ENCODE results near the gene CD93. TPM values are rescaled to one million over a fixed set of nuclear protein-coding genes. Genes with fewer than 3 reads are reported as not detected.

Gene CD93
- total RNA-seq, 1 donor from 2014 or later: not detected

DNA sequence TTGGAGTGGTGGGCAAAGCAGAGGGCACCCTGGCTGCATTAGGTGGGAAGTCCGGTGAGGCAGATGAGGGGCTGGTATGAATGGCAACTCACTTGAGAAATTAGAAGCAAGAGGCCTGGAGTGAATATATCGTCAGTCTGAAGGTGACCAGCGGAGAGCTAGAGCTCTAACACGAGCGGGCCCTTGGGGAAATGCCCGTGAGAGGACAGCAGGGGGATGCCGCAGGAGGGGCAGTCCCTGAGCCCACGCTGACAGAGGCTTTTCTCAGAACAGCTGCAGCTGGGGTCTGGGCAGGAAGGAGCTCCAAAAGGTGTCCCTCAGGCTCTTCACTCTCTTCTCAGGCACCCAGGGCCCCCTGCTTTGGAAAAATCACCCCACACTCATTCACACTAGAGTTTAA is 32.0 kb upstream of the CD93 start:
- no peaks in the 10 kb centered on the region for H3K4me1 ChIP-seq
- no peak overlapping the region for H3K4me3 Mint-ChIP-seq
- H3K9me3 Mint-ChIP-seq: no peaks in the 10 kb centered on the region
- H3K27ac Mint-ChIP-seq: no peak overlapping the region
- no peak overlapping the region for H3K4me3 ChIP-seq
- H3K9me3 ChIP-seq (ENCODE audit: low read depth): no peaks in the 10 kb centered on the region
- H3K36me3 ChIP-seq: no peaks in the 10 kb centered on the region
- no peak overlapping the region for H3K27ac ChIP-seq
- H3F3A ChIP-seq (ENCODE audit: low read depth): no peaks in the 10 kb centered on the region
- no peaks in the 10 kb centered on the region for H3K79me2 ChIP-seq (ENCODE audit: low read depth)
- H3K27me3 Mint-ChIP-seq (ENCODE audit: insufficient read depth, low read depth): peaks cover 10% of the 10 kb centered on the region
- H2AFZ ChIP-seq (replicated peaks): no peak overlapping the region
- H3K36me3 Mint-ChIP-seq: no peaks in the 10 kb centered on the region
- no peaks in the 10 kb centered on the region for H4K20me1 ChIP-seq (ENCODE audit: low read depth)
- no peak for TF ChIP-seq EZH2phosphoT487 (IDR thresholded peaks at IDR 0.05)
- TF ChIP-seq, protein P1, sequence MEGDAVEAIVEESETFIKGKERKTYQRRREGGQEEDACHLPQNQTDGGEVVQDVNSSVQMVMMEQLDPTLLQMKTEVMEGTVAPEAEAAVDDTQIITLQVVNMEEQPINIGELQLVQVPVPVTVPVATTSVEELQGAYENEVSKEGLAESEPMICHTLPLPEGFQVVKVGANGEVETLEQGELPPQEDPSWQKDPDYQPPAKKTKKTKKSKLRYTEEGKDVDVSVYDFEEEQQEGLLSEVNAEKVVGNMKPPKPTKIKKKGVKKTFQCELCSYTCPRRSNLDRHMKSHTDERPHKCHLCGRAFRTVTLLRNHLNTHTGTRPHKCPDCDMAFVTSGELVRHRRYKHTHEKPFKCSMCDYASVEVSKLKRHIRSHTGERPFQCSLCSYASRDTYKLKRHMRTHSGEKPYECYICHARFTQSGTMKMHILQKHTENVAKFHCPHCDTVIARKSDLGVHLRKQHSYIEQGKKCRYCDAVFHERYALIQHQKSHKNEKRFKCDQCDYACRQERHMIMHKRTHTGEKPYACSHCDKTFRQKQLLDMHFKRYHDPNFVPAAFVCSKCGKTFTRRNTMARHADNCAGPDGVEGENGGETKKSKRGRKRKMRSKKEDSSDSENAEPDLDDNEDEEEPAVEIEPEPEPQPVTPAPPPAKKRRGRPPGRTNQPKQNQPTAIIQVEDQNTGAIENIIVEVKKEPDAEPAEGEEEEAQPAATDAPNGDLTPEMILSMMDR (IDR thresholded peaks at IDR 0.05): no peak
- TF ChIP-seq EZH2 (IDR thresholded peaks at IDR 0.05): no peak
- no peak for DNase-seq (ENCODE audit: low spot score)
- H3K4me1 Mint-ChIP-seq: peaks cover 17% of the 10 kb centered on the region
- no peak overlapping the region for H3K4me2 ChIP-seq
- H3K9ac ChIP-seq: no peak overlapping the region
- H3K27me3 ChIP-seq: no peaks in the 10 kb centered on the region

DNA sequence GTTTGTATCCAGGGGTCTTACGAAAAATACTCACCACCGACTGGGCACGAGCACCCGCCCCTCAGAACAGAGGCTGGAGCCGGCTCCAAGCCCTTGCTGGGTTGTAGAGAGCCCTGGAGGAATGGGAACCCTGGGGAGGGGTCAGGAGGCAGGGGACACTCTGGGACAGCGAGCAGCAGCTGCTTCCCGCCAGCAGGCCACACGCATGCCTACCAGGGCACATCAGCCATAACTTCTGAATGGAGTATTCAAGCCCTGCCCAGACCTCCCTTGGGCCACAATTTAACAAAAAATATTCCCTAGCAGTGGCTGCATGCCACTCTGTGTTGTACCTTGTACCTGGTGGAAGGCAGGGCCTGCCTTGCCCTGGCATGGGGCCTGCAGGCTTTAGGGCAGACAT is 31.6 kb upstream of the CD93 start:
- Histone ChIP-seq H3K79me2 (ENCODE audit: low read depth) (no peaks in the 10 kb centered on the region), H3F3A (ENCODE audit: low read depth) (no peaks in the 10 kb centered on the region), H3K4me2 (no peak overlapping the region), H3K27me3 (no peaks in the 10 kb centered on the region), H3K36me3 (no peaks in the 10 kb centered on the region), H3K4me3 (no peak overlapping the region), H4K20me1 (ENCODE audit: low read depth) (no peaks in the 10 kb centered on the region), H2AFZ (replicated peaks) (no peak overlapping the region), H3K4me1 (no peaks in the 10 kb centered on the region), H3K27ac (no peak overlapping the region), H3K9ac (no peak overlapping the region), H3K9me3 (ENCODE audit: low read depth) (no peaks in the 10 kb centered on the region)
- H3K27me3 Mint-ChIP-seq (ENCODE audit: insufficient read depth, low read depth): peaks cover 10% of the 10 kb centered on the region
- DNase-seq (ENCODE audit: low spot score): no peak
- H3K27ac Mint-ChIP-seq: no peak overlapping the region
- no peaks in the 10 kb centered on the region for H3K9me3 Mint-ChIP-seq
- H3K4me3 Mint-ChIP-seq: no peak overlapping the region
- no peaks in the 10 kb centered on the region for H3K36me3 Mint-ChIP-seq
- H3K4me1 Mint-ChIP-seq: peaks cover 17% of the 10 kb centered on the region
- TF ChIP-seq EZH2phosphoT487 (IDR thresholded peaks at IDR 0.05): no peak

DNA sequence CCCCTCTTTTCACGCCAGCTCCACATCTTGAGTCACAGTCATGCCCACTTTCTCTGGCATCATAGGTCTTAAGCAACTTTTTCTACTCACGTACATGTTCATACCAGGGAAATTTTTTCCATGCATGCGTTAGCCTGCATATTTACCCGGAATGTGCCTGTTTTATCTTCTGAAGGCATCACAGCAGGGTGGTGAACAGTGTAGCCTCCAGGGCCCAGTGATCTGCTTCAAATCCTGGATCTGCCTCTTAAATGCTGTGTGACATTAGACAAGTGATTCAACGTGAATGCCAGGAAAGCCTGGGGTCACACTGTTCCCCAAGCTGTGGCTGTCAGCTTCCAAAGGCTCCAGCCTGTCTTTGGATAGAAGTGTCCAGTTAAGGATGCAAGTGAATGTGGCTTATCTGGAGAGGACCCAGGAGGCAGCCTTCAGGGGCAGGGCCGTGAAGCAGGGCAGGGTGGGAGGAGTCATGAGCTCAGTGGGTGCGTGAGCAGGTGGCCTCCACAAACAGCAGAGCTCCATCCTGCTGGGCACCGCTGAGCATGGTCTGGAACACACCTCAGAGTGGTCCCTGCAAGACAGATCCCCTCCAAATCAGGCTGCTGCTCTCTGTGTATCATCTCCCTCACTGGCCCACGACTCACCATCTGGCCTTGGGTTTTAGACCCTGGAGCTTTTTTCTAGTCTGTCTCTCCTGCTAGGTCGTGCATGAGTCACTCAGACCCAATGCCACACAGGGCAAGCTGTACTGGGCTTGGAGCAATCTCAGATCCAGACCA is 30.4 kb upstream of the CD93 start:
- Histone ChIP-seq H3K79me2 (ENCODE audit: low read depth) (no peaks in the 10 kb centered on the region), H3K9ac (no peak overlapping the region), H3K4me2 (no peak overlapping the region), H3K27ac (no peak overlapping the region), H3K9me3 (ENCODE audit: low read depth) (no peaks in the 10 kb centered on the region), H3K27me3 (no peaks in the 10 kb centered on the region), H3K4me3 (no peak overlapping the region), H4K20me1 (ENCODE audit: low read depth) (no peaks in the 10 kb centered on the region), H3K36me3 (no peaks in the 10 kb centered on the region), H3F3A (ENCODE audit: low read depth) (no peaks in the 10 kb centered on the region), H2AFZ (replicated peaks) (no peak overlapping the region), H3K4me1 (no peaks in the 10 kb centered on the region)
- no peak for DNase-seq (ENCODE audit: low spot score)
- peaks cover 13% of the 10 kb centered on the region for H3K4me1 Mint-ChIP-seq
- H3K4me3 Mint-ChIP-seq: no peak overlapping the region
- TF ChIP-seq, protein P1 (IDR thresholded peaks at IDR 0.05): no peak
- TF ChIP-seq EZH2 (IDR thresholded peaks at IDR 0.05): no peak
- TF ChIP-seq EZH2phosphoT487 (IDR thresholded peaks at IDR 0.05): no peak
- H3K36me3 Mint-ChIP-seq: no peaks in the 10 kb centered on the region
- no peaks in the 10 kb centered on the region for H3K9me3 Mint-ChIP-seq
- H3K27ac Mint-ChIP-seq: peak overlapping the region; percentile 69
- H3K27me3 Mint-ChIP-seq (ENCODE audit: insufficient read depth, low read depth): peaks cover 10% of the 10 kb centered on the region

DNA sequence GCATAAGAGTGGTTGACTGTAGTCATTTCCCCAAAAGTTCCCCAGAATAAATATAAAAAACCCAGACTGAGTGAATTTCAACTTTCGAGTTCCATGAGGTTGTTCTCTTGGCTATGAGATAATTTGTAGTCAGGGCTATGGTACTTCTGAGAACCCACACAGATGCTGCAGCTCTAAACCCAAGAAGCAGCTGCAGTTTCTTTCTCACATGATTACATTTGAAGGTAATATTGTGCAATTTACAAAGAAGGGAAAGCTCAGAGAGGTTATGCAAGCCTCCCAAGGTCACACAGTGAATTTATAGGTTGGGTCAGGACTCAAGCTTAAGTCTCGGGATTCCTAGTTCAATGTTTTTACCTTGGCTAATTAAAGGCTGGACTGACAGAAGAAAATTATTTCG is 29.7 kb upstream of the CD93 start:
- Mint-ChIP-seq H3K4me1 (peaks cover 13% of the 10 kb centered on the region), H3K27me3 (ENCODE audit: insufficient read depth, low read depth) (peaks cover 10% of the 10 kb centered on the region), H3K36me3 (no peaks in the 10 kb centered on the region), H3K27ac (no peak overlapping the region), H3K9me3 (no peaks in the 10 kb centered on the region), H3K4me3 (no peak overlapping the region)
- TF ChIP-seq EZH2phosphoT487 (IDR thresholded peaks at IDR 0.05) (no peak), EZH2 (IDR thresholded peaks at IDR 0.05) (no peak)
- TF ChIP-seq, protein P1 (IDR thresholded peaks at IDR 0.05): no peak
- Histone ChIP-seq H3K79me2 (ENCODE audit: low read depth) (no peaks in the 10 kb centered on the region), H4K20me1 (ENCODE audit: low read depth) (no peaks in the 10 kb centered on the region), H3K4me3 (no peak overlapping the region), H3K9me3 (ENCODE audit: low read depth) (no peaks in the 10 kb centered on the region), H3K9ac (no peak overlapping the region), H3K4me1 (no peaks in the 10 kb centered on the region), H2AFZ (replicated peaks) (no peak overlapping the region), H3F3A (ENCODE audit: low read depth) (no peaks in the 10 kb centered on the region), H3K36me3 (no peaks in the 10 kb centered on the region), H3K4me2 (no peak overlapping the region), H3K27ac (no peak overlapping the region), H3K27me3 (no peaks in the 10 kb centered on the region)
- no peak for DNase-seq (ENCODE audit: low spot score)
